Left lung (tissue), 10 donors: ENCODE data around the gene SMC4. TPM values are rescaled to one million over a fixed set of nuclear protein-coding genes. Genes with fewer than 3 reads are reported as not detected.

Experiments used
- ATAC-seq: fragments of 200-7000 bp; cut with Tn5 transposase; one replicate; pipeline ENCODE4 v1.9.1; 2020; ENCODE audit warnings: moderate library complexity
- DNase-seq, 4 donors: peaks; one replicate each; pipeline ENCODE4 v3.0.0-alpha.2; 2013 to 2020
- H3K27ac ChIP-seq, 2 donors: fragments of 200-600 bp; sonication (generic) in 1 of 2; one replicate each; pipeline versions ENCODE4 v1.5.0 to v1.8.0; 2020 to 2021
- H3K27me3 ChIP-seq, 2 donors: fragments of 200-600 bp; sonication (generic) in 1 of 2; one replicate each; pipeline versions ENCODE4 v1.5.0 to v1.8.0; 2020 to 2021
- H3K36me3 ChIP-seq, 2 donors: fragments of 200-600 bp; sonication (generic) in 1 of 2; one replicate each; pipeline versions ENCODE4 v1.5.0 to v1.8.0; 2020 to 2021
- H3K4me1 ChIP-seq, 2 donors: fragments of 200-600 bp; one replicate each; pipeline ENCODE4 v1.8.0; 2021
- H3K4me3 ChIP-seq, 2 donors: fragments of 200-600 bp; sonication (generic) in 1 of 2; one replicate each; pipeline versions ENCODE4 v1.5.0 to v1.8.0; 2020 to 2021; ENCODE audit warnings: mild to moderate bottlenecking in 1 of 2
- H3K9me3 ChIP-seq, 2 donors: fragments of 200-600 bp; sonication (generic) in 1 of 2; one replicate each; pipeline versions ENCODE4 v1.5.0 to v1.8.0; 2020 to 2021
- intact Hi-C, 2 donors: fragments of 100-400 bp; cut with DNase I; formaldehyde crosslinking; loops; one replicate each; pipeline versions ENCODE4 v1.11.2 to v1.14.2; 2022
- polyA plus RNA-seq, 6 donors: library from polyadenylated mRNA; unstranded; fragments of 120-200 nt; gene quantifications; one replicate each; pipeline ENCODE4 v1.2.1, GENCODE V29; 2013; ENCODE audit not compliant: insufficient read length in 6 of 6
- total RNA-seq, 2 donors: library from RNA; stranded (reverse); fragmentation: NEBNext Ultra II Directional; extraction: Animal tissue kit (Norgen Biotek cat#: 25700); gene quantifications; one replicate each; pipeline ENCODE4 v1.2.1, GENCODE V29; 2021
- TF ChIP-seq, protein P1 (sequence below), 2 donors: fragments of 200-600 bp; sonication (generic) in 1 of 2; IDR thresholded peaks; one replicate each; pipeline versions ENCODE4 v1.5.0 to v1.8.0; 2021; ENCODE audit warnings: antibody characterized with exemption in 2 of 2
- donor health status: DM: no; HTN: yes; CAD: no.
- donor health status: DM: no; HTN: no; CAD: no.

The SMC4 gene
- total and polyA plus RNA-seq, 8 donors = 68.6 to 224 (median 142) TPM

DNA sequence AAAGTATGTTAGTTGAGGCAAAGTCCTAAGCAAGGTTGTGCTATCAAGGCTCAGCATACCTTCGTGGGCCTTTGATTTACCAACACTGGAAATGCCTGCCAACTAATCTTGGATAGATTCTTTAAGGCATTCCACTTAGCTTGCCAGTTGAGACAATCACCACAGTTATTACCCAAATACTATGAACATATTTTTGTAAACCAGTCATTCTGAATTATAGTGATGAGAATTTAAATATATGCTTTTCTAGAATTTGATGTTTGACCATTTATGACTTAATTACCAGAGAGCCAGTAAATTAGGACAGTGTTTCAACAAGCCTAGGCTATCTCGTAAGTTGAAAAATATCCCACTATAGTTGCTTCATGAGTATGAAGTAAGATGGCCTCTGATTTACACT, 34.6 kb downstream of the SMC4 start:
- peaks cover 0 to 61% of the 10 kb centered on the region in 2 donors for H3K36me3 ChIP-seq
- no peaks in the 10 kb centered on the region for H3K4me1 ChIP-seq
- TF ChIP-seq, protein P1, sequence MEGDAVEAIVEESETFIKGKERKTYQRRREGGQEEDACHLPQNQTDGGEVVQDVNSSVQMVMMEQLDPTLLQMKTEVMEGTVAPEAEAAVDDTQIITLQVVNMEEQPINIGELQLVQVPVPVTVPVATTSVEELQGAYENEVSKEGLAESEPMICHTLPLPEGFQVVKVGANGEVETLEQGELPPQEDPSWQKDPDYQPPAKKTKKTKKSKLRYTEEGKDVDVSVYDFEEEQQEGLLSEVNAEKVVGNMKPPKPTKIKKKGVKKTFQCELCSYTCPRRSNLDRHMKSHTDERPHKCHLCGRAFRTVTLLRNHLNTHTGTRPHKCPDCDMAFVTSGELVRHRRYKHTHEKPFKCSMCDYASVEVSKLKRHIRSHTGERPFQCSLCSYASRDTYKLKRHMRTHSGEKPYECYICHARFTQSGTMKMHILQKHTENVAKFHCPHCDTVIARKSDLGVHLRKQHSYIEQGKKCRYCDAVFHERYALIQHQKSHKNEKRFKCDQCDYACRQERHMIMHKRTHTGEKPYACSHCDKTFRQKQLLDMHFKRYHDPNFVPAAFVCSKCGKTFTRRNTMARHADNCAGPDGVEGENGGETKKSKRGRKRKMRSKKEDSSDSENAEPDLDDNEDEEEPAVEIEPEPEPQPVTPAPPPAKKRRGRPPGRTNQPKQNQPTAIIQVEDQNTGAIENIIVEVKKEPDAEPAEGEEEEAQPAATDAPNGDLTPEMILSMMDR (IDR thresholded peaks at IDR 0.05) = no peak
- intact Hi-C loops = no loop called here
- no peak overlapping the region for H3K27ac ChIP-seq
- ATAC-seq = no peak
- no peaks in the 10 kb centered on the region for H3K9me3 ChIP-seq
- H3K4me3 ChIP-seq = no peak overlapping the region
- no peaks in the 10 kb centered on the region for H3K27me3 ChIP-seq
- no peak for DNase-seq

DNA sequence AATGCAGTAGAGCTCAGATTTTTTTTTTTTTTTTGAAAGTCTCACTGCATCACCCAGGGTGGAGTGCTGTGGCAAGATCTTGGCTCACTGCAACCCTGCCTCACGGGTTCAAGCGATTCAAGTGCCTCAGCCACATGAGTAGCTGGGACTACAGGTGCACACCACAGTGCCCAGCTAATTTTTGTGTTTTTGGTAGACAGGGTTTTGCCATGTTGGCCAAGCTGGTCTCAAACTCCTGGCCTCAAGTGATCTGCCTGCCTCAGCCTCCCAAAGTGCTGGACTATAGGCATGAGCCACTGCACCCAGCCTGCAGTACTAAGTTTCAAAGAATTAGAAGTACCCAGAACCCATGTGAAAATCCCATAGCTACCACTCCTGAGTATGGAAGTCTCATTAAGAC, 35.6 kb downstream of the SMC4 start:
- no peak for ATAC-seq
- intact Hi-C loops = no loop called here
- H3K4me1 ChIP-seq = no peaks in the 10 kb centered on the region
- no peak for DNase-seq
- H3K4me3 ChIP-seq = no peak overlapping the region
- TF ChIP-seq, protein P1 (IDR thresholded peaks at IDR 0.05) = no peak
- H3K36me3 ChIP-seq = peaks cover 0 to 53% of the 10 kb centered on the region in 2 donors
- H3K27me3 ChIP-seq = no peaks in the 10 kb centered on the region
- H3K27ac ChIP-seq = no peak overlapping the region
- H3K9me3 ChIP-seq = no peaks in the 10 kb centered on the region

- H3K36me3 ChIP-seq = peaks cover 0 to 47% of the 10 kb centered on the region in 2 donors
- H3K27ac ChIP-seq = no peak overlapping the region
- no peaks in the 10 kb centered on the region for H3K27me3 ChIP-seq
- no peak for DNase-seq
- intact Hi-C loops = no loop called here
- H3K4me3 ChIP-seq = no peak overlapping the region
- no peaks in the 10 kb centered on the region for H3K4me1 ChIP-seq
- no peak for ATAC-seq
- TF ChIP-seq, protein P1 (IDR thresholded peaks at IDR 0.05) = no peak
- no peaks in the 10 kb centered on the region for H3K9me3 ChIP-seq
These were observed 36.3 kb downstream of the SMC4 start for GRCh38 chr3:160435747-160436146.

- Histone ChIP-seq H3K27me3 (no peaks in the 10 kb centered on the region), H3K36me3 (peaks cover 0 to 34% of the 10 kb centered on the region in 2 donors), H3K27ac (no peak overlapping the region), H3K4me3 (no peak overlapping the region), H3K4me1 (no peaks in the 10 kb centered on the region), H3K9me3 (no peaks in the 10 kb centered on the region)
- DNase-seq (no peak), ATAC-seq (no peak)
- TF ChIP-seq, protein P1 (IDR thresholded peaks at IDR 0.05) = no peak
- intact Hi-C loops = no loop called here
These were observed 37.6 kb downstream of the SMC4 start for GRCh38 chr3:160437083-160437455.

DNA sequence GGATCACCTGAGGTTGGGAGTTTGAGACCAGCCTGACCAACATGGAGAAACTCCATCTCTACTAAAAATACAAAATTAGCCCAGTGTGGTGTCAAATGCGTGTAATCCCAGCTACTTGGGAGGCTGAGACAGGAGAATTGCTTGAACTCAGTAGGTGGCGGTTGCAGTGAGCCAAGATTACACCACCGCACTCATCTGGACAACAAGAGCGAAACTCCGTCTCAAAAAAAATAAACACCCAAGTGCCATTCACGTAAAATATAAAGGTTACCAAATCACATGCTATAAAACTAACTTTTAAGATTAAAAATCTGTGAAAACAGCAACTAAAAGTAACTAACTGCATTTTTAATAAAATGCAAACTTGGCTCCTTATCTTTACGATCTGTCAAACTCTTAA, 41.2 kb downstream of the SMC4 start:
- Histone ChIP-seq H3K9me3 (no peaks in the 10 kb centered on the region), H3K36me3 (peaks cover 0 to 10% of the 10 kb centered on the region in 2 donors), H3K27me3 (no peaks in the 10 kb centered on the region), H3K27ac (no peak overlapping the region), H3K4me3 (no peak overlapping the region), H3K4me1 (no peaks in the 10 kb centered on the region)
- intact Hi-C loops = no loop called here
- TF ChIP-seq, protein P1 (IDR thresholded peaks at IDR 0.05) = no peak
- no peak for DNase-seq
- no peak for ATAC-seq
